Activated naive CD8-positive, alpha-beta T cell treated with anti-CD3 and anti-CD28 coated beads, Interleukin-2, amount 10 ng/mL, durations not matched to agents 7 days and 5 days (primary cell): ENCODE data around the gene EXOC6. TPM values are rescaled to one million over a fixed set of nuclear protein-coding genes. Genes with fewer than 3 reads are reported as not detected.
A peak's percentile ranks its signal among the peaks of the same experiment; 100 is the strongest.

Experiments
- ATAC-seq: fragments of 150-1000 bp; cut with Tn5 transposase; one replicate; pipeline ENCODE4 v1.10.0; 2021; ENCODE audit warnings: low read depth, moderate library complexity
- POLR2A ChIA-PET: fragments of 350-600 bp; sonication (Branson Sonifier 250); formaldehyde crosslinking; loops from one replicate; lab custom pipeline; 2021; ENCODE audit warnings: antibody characterized with exemption; lab: Charles Lee
- DNase-seq: peaks from one replicate; pipeline ENCODE4 v3.0.0; 2021
- H3K27ac Mint-ChIP-seq: one replicate; pipeline ENCODE4 v1.8.0; 2022; ENCODE audit warnings: mild to moderate bottlenecking, mixed read lengths
- H3K27me3 Mint-ChIP-seq: one replicate; pipeline ENCODE4 v1.8.0; 2022; ENCODE audit warnings: mild to moderate bottlenecking, moderate library complexity, mixed read lengths
- H3K36me3 Mint-ChIP-seq: one replicate; pipeline ENCODE4 v1.8.0; 2021; ENCODE audit warnings: mild to moderate bottlenecking, mixed read lengths
- H3K4me1 Mint-ChIP-seq: one replicate; pipeline ENCODE4 v1.8.0; 2021; ENCODE audit warnings: mixed read lengths
- H3K4me3 Mint-ChIP-seq: one replicate; pipeline ENCODE4 v1.8.0; 2022; ENCODE audit warnings: mild to moderate bottlenecking, moderate library complexity, mixed read lengths
- H3K9me3 Mint-ChIP-seq: one replicate; pipeline ENCODE4 v1.8.0; 2021; ENCODE audit warnings: mixed read lengths
- total RNA-seq, 2 experiments: library from RNA; stranded (reverse); gene quantifications; one replicate each; pipeline ENCODE4 v1.2.3, GENCODE V29; 2021

EXOC6 gene
- total RNA-seq, 2 experiments from 2014 or later, result 10.4 to 10.6 TPM

DNA sequence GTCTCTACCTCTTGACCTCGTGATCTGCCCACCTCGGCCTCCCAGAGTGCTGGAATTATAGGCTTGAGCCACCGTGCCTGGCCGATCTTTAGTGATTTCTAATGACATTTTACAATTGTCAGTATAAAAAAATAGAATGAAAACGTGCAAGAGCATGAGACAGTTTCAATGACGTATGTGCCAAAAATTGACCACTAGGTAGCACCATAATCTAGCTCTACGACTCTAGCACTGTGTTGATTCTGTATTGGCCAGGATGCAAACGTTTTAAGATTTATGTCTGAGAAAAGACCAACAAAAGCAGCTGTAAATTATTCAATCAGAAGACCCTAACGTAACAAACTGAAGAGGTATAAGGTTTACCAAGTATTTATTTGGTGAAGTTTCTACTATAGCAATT lies 25.4 kb upstream of the EXOC6 start:
- H3K9me3 Mint-ChIP-seq, result peaks cover 3% of the 10 kb centered on the region
- no peak for DNase-seq
- POLR2A ChIA-PET, result interaction anchor here (0.6 to 1.8 kb wide), 2 partner anchors 25 to 340 kb away, joined by 3 to 4 read pairs; partner anchors contain the start of gene EXOC6
- no peaks in the 10 kb centered on the region for H3K36me3 Mint-ChIP-seq
- no peak overlapping the region for H3K27ac Mint-ChIP-seq
- H3K4me3 Mint-ChIP-seq, result no peak overlapping the region
- peaks cover 12% of the 10 kb centered on the region for H3K4me1 Mint-ChIP-seq
- no peak for ATAC-seq
- H3K27me3 Mint-ChIP-seq, result peaks cover 2% of the 10 kb centered on the region

DNA sequence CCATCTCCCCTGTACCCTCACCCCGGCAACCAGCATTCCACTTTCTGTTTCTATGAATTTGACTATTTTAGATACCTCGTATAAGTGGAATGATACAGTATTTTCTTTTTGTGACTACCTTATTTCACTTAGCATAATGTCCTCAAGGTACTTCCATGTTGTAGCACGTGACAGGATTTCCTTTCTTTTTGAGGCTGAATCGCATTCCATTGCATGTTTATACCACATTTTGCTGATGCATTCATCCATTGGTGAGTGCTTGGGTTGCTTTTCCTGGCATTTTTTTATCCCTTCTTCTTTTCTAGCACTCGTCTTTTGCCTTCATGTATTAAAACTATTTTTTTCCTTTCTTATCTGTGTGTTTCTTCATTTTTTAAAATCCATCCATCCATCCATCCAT lies 22.3 kb upstream of the EXOC6 start:
- H3K9me3 Mint-ChIP-seq, result peaks cover 1% of the 10 kb centered on the region
- POLR2A ChIA-PET, result no interaction called here
- H3K4me3 Mint-ChIP-seq, result no peak overlapping the region
- DNase-seq, result no peak
- peaks cover 18% of the 10 kb centered on the region for H3K4me1 Mint-ChIP-seq
- ATAC-seq, result no peak
- H3K27ac Mint-ChIP-seq, result no peak overlapping the region
- H3K27me3 Mint-ChIP-seq, result no peaks in the 10 kb centered on the region
- H3K36me3 Mint-ChIP-seq, result no peaks in the 10 kb centered on the region

DNA sequence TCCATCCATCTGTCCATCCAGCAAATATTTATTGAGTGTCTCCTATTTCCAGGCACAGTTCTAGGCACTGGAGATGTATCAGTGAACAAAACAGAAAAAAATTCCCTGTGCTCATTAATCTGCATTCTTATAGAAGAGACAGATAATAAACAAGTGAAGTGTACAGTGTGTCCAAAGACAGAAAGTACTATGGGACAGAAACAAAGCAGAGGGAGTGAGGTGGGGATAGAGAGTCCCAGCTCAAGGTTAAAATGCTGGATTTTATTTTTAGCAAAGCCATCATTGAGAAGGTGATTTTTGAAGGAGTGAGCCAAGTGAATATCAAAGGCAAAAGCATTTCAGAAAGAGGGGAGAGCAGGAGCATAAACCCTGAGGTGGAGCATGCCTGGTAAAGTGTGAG lies 21.8 kb upstream of the EXOC6 start:
- H3K4me3 Mint-ChIP-seq, result no peak overlapping the region
- no peak for DNase-seq
- no peak for ATAC-seq
- no peaks in the 10 kb centered on the region for H3K27me3 Mint-ChIP-seq
- no peak overlapping the region for H3K27ac Mint-ChIP-seq
- H3K9me3 Mint-ChIP-seq, result peaks cover 1% of the 10 kb centered on the region
- no peaks in the 10 kb centered on the region for H3K36me3 Mint-ChIP-seq
- POLR2A ChIA-PET, result no interaction called here
- H3K4me1 Mint-ChIP-seq, result peaks cover 19% of the 10 kb centered on the region

- no peak overlapping the region for H3K27ac Mint-ChIP-seq
- peaks cover 12% of the 10 kb centered on the region for H3K4me1 Mint-ChIP-seq
- H3K9me3 Mint-ChIP-seq, result no peaks in the 10 kb centered on the region
- no peaks in the 10 kb centered on the region for H3K36me3 Mint-ChIP-seq
- POLR2A ChIA-PET, result no interaction called here
- H3K27me3 Mint-ChIP-seq, result no peaks in the 10 kb centered on the region
- DNase-seq (no peak), ATAC-seq (no peak)
- no peak overlapping the region for H3K4me3 Mint-ChIP-seq
These were observed 19.1 kb upstream of the EXOC6 start for GRCh38 chr10:92829042-92829785.

GRCh38 chr10:92829786-92830377 lies 18.4 kb upstream of the EXOC6 start:
- H3K9me3 Mint-ChIP-seq, result no peaks in the 10 kb centered on the region
- H3K36me3 Mint-ChIP-seq, result no peaks in the 10 kb centered on the region
- ATAC-seq (no peak), DNase-seq (no peak)
- POLR2A ChIA-PET, result no interaction called here
- H3K4me1 Mint-ChIP-seq, result peaks cover 12% of the 10 kb centered on the region
- no peaks in the 10 kb centered on the region for H3K27me3 Mint-ChIP-seq
- H3K27ac Mint-ChIP-seq, result no peak overlapping the region
- no peak overlapping the region for H3K4me3 Mint-ChIP-seq

DNA sequence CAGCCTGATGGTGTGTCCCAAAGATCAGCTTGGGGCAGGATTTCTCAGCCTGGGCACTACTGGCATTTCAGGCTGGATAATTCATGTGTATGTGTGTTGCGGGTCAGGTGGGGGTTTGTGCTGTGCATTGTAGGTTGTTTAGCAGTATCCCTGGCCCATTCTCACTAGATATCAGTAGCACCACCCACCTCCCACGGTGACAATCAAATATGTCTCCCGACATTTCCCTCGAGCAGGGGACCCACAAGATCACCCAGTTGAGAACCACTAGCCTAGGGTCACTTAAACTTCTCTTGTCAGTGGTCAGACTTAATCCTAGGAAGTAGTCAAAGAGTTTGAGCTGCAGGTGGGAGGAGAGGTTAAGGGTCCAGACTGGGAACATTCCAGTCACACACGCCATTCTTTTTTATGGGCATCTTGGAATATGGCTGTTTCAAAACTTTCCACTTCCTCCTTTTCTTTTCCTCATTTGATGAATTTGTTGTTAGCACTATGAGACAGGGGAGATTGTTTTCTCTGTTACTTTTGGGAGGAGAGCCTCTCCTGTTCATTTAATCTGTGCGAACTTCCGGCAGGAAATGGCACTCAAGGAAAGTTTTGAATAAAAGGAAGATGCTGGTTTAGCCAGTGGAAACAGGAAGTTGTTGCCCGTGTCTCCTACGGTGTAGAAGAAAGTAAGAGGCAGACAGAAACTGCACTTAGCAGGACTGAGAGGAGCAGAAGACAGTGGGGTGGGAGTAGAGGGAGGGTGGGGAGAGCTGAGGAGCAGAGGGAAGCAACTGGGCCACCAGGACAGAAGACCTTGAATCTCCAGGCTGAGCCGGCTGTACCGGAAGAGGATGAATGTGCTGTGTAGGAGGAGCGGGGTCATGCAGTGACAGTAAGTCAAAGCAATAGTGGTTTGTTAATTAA lies 17.6 kb upstream of the EXOC6 start:
- no peak for DNase-seq

GRCh38 chr10:92832121-92832520 lies 16.2 kb upstream of the EXOC6 start:
- Mint-ChIP-seq H3K36me3 (no peaks in the 10 kb centered on the region), H3K27me3 (no peaks in the 10 kb centered on the region)
- POLR2A ChIA-PET, result interaction anchor here (0.6 kb wide), 1 partner anchor 1025 kb away, joined by 3 read pairs; no protein-coding TSS in a partner anchor

More for the DNA sequence above, 17.6 kb upstream of the EXOC6 start:
- Mint-ChIP-seq H3K4me3 (peak overlapping the region; percentile 77), H3K9me3 (no peaks in the 10 kb centered on the region), H3K27ac (peak overlapping the region; percentile 85), H3K36me3 (no peaks in the 10 kb centered on the region), H3K27me3 (no peaks in the 10 kb centered on the region), H3K4me1 (peaks cover 10% of the 10 kb centered on the region)
- POLR2A ChIA-PET, result no interaction called here
- peak; percentile 72 for ATAC-seq

GRCh38 chr10:92832998-92833650 lies 15.2 kb upstream of the EXOC6 start:
- no peak overlapping the region for H3K27ac Mint-ChIP-seq
- POLR2A ChIA-PET, result no interaction called here
- H3K27me3 Mint-ChIP-seq, result no peaks in the 10 kb centered on the region
- ATAC-seq (no peak), DNase-seq (no peak)
- peaks cover under 1% of the 10 kb centered on the region for H3K36me3 Mint-ChIP-seq
- no peaks in the 10 kb centered on the region for H3K9me3 Mint-ChIP-seq
- H3K4me1 Mint-ChIP-seq, result peaks cover 11% of the 10 kb centered on the region
- no peak overlapping the region for H3K4me3 Mint-ChIP-seq

More at GRCh38 chr10:92832121-92832520, 16.2 kb upstream of the EXOC6 start:
- no peak overlapping the region for H3K27ac Mint-ChIP-seq
- H3K4me3 Mint-ChIP-seq, result no peak overlapping the region
- peaks cover 9% of the 10 kb centered on the region for H3K4me1 Mint-ChIP-seq
- DNase-seq (no peak), ATAC-seq (no peak)
- H3K9me3 Mint-ChIP-seq, result no peaks in the 10 kb centered on the region

GRCh38 chr10:92834331-92834730 lies 14.0 kb upstream of the EXOC6 start:
- Mint-ChIP-seq H3K4me3 (no peak overlapping the region), H3K27me3 (no peaks in the 10 kb centered on the region), H3K36me3 (peaks cover 3% of the 10 kb centered on the region), H3K9me3 (no peaks in the 10 kb centered on the region), H3K27ac (no peak overlapping the region), H3K4me1 (peaks cover 11% of the 10 kb centered on the region)
- DNase-seq (no peak), ATAC-seq (no peak)
- POLR2A ChIA-PET, result no interaction called here

DNA sequence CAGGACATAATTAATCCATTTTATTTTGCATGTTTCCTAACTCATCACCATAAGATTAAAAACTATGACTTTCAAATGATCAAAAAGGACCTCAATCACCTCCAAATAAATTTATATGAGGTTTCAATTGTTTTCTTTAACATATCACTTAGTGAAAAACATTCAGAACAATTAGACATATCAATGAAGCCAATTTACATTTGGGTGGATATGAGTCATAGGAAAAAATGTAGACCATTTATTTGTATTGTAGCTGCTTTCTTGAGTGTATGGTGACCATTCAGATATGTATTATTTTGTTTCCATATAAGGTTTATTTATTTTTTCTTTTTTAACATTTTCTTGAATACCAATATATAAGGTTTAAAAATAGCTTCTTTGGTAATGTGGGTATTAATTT lies 13.3 kb upstream of the EXOC6 start:
- Mint-ChIP-seq H3K9me3 (no peaks in the 10 kb centered on the region), H3K4me1 (peaks cover 11% of the 10 kb centered on the region), H3K27me3 (no peaks in the 10 kb centered on the region), H3K4me3 (no peak overlapping the region), H3K27ac (no peak overlapping the region), H3K36me3 (peaks cover 3% of the 10 kb centered on the region)
- ATAC-seq (no peak), DNase-seq (no peak)
- POLR2A ChIA-PET, result no interaction called here

- Mint-ChIP-seq H3K27me3 (peaks cover 3% of the 10 kb centered on the region), H3K36me3 (peaks cover 3% of the 10 kb centered on the region), H3K4me1 (peaks cover 3% of the 10 kb centered on the region), H3K4me3 (no peak overlapping the region), H3K9me3 (no peaks in the 10 kb centered on the region), H3K27ac (no peak overlapping the region)
- ATAC-seq (no peak), DNase-seq (no peak)
- POLR2A ChIA-PET, result interaction anchor here (0.6 to 1.3 kb wide), 3 partner anchors 9 to 166 kb away, joined by 3 to 6 read pairs (median 5); partner anchors contain the start of gene EXOC6
These were observed 10.9 kb upstream of the EXOC6 start for GRCh38 chr10:92837456-92837855.

GRCh38 chr10:92839191-92840085 lies 8.9 kb upstream of the EXOC6 start:
- ATAC-seq, result peak; percentile 45
- peaks cover 3% of the 10 kb centered on the region for H3K27me3 Mint-ChIP-seq
- H3K4me1 Mint-ChIP-seq, result peaks cover 7% of the 10 kb centered on the region
- no peaks in the 10 kb centered on the region for H3K9me3 Mint-ChIP-seq
- no peak overlapping the region for H3K27ac Mint-ChIP-seq
- H3K36me3 Mint-ChIP-seq, result peaks cover 3% of the 10 kb centered on the region
- POLR2A ChIA-PET, result interaction anchor here (1.5 kb wide), 1 partner anchor 9 kb away, joined by 10 read pairs; the partner anchor contains the start of gene EXOC6
- peak; percentile 49 for DNase-seq
- H3K4me3 Mint-ChIP-seq, result no peak overlapping the region
